IMR-90 (cell line): ENCODE results near the gene GABBR1. TPM values are rescaled to one million over a fixed set of nuclear protein-coding genes. Genes with fewer than 3 reads are reported as not detected.

Source experiments
- ATAC-seq: fragments of 200-7000 bp; cut with Tn5 transposase; 2 replicates; pipeline ENCODE4 v1.9.1; 2020; ENCODE audit warnings: low read depth, mild to moderate bottlenecking, moderate library complexity
- BruUV-seq: library from RNA; stranded (reverse); fragments of 400-500 nt; replicated peaks from 2 replicates; lab custom pipeline; 2021; lab: Mats Ljungman, UMichigan
- CTCF ChIA-PET: fragments of 300-600 bp; formaldehyde crosslinking; extraction: SDS; loops from one replicate; lab custom pipeline; 2021; ENCODE audit warnings: antibody characterized with exemption; lab: Yijun Ruan, JAX
- POLR2A ChIA-PET: fragments of 300-600 bp; sonication (Branson Sonifier 250); formaldehyde crosslinking; loops from one replicate; lab custom pipeline; 2022; ENCODE audit warnings: antibody characterized with exemption; ENCODE audit not compliant: unreplicated experiment; lab: Charles Lee
- DNase-seq: peaks from one replicate; pipeline ENCODE4 v3.0.0; 2013
- H2AFZ ChIP-seq: replicated peaks from 2 replicates; pipeline ENCODE3; 2013; ENCODE audit warnings: low read length, mild to moderate bottlenecking; ENCODE audit not compliant: poor library complexity
- H2AK5ac ChIP-seq: 2 replicates; pipeline ENCODE4 v1.6.1; 2013; ENCODE audit warnings: low read depth, low read length, inconsistent platforms
- H2AK9ac ChIP-seq: replicated peaks from 2 replicates; pipeline ENCODE3; 2013; ENCODE audit warnings: mild to moderate bottlenecking, low read depth, low read length, moderate library complexity; ENCODE audit not compliant: poor library complexity
- H2BK120ac ChIP-seq: 2 replicates; pipeline ENCODE4 v1.6.1; 2013; ENCODE audit warnings: low read depth, low read length, inconsistent platforms
- H2BK15ac ChIP-seq: 3 replicates; pipeline ENCODE4 v1.6.1; 2013; ENCODE audit warnings: low read depth, low read length, inconsistent platforms
- H2BK20ac ChIP-seq: 2 replicates; pipeline ENCODE4 v1.6.1; 2013; ENCODE audit warnings: low read depth, mild to moderate bottlenecking, inconsistent platforms, low read length, moderate library complexity
- H2BK5ac ChIP-seq: 2 replicates; pipeline ENCODE4 v1.6.1; 2013; ENCODE audit warnings: mild to moderate bottlenecking, low read depth, low read length, inconsistent platforms; ENCODE audit not compliant: poor library complexity, severe bottlenecking
- H3K14ac ChIP-seq: replicated peaks from 2 replicates; pipeline ENCODE4 v1.6.1; 2013; ENCODE audit warnings: low read depth, low read length, inconsistent platforms
- H3K18ac ChIP-seq: 2 replicates; pipeline ENCODE4 v1.6.1; 2013; ENCODE audit warnings: low read depth, low read length, control low read depth
- H3K23ac ChIP-seq: 2 replicates; pipeline ENCODE4 v1.6.1; 2013; ENCODE audit warnings: low read depth, low read length, inconsistent platforms
- H3K27ac ChIP-seq: 2 replicates; pipeline ENCODE4 v1.5.1; 2013; ENCODE audit warnings: mild to moderate bottlenecking, control low read depth, low read length; ENCODE audit not compliant: insufficient read depth
- H3K27me3 ChIP-seq: 2 replicates; pipeline ENCODE4 v1.6.1; 2013; ENCODE audit warnings: low read length; ENCODE audit not compliant: control insufficient read depth, insufficient read depth
- H3K36me3 ChIP-seq: 2 replicates; pipeline ENCODE4 v1.6.1; 2013; ENCODE audit warnings: low read length, mixed read lengths; ENCODE audit not compliant: control insufficient read depth, insufficient read depth
- H3K4ac ChIP-seq: 2 replicates; pipeline ENCODE4 v1.6.1; 2013; ENCODE audit warnings: low read depth, low read length, inconsistent platforms
- H3K4me1 ChIP-seq: 2 replicates; pipeline ENCODE4 v1.6.1; 2013; ENCODE audit warnings: low read length, mixed read lengths; ENCODE audit not compliant: control insufficient read depth, insufficient read depth
- H3K4me2 ChIP-seq: 2 replicates; pipeline ENCODE4 v1.6.1; 2013; ENCODE audit warnings: low read depth, mild to moderate bottlenecking, control low read depth, low read length, moderate library complexity
- H3K4me3 ChIP-seq: 2 replicates; pipeline ENCODE4 v1.5.1; 2013; ENCODE audit warnings: low read depth, mild to moderate bottlenecking, control low read depth, low read length, moderate library complexity; ENCODE audit not compliant: insufficient read depth
- H3K56ac ChIP-seq: 2 replicates; pipeline ENCODE4 v1.6.1; 2013; ENCODE audit warnings: low read length, inconsistent platforms; ENCODE audit not compliant: insufficient read depth; ENCODE audit errors: extremely low read depth
- H3K79me1 ChIP-seq, 2 experiments: 2 replicates each; pipeline ENCODE4 v1.6.1; 2013; ENCODE audit warnings: low read length in 2 of 2, inconsistent platforms in 1 of 2, low read depth in 1 of 2
- H3K9ac ChIP-seq: 2 replicates; pipeline ENCODE4 v1.6.1; 2013; ENCODE audit warnings: low read depth, low read length, control low read depth
- H3K9me1 ChIP-seq: 2 replicates; pipeline ENCODE4 v1.6.1; 2013; ENCODE audit warnings: low read length, inconsistent platforms; ENCODE audit not compliant: insufficient read depth
- H3K9me3 ChIP-seq: 2 replicates; pipeline ENCODE4 v1.6.1; 2013; ENCODE audit warnings: low read length; ENCODE audit not compliant: control insufficient read depth, insufficient read depth
- H4K20me1 ChIP-seq: 2 replicates; pipeline ENCODE4 v1.6.1; 2013; ENCODE audit warnings: low read length, inconsistent platforms; ENCODE audit not compliant: insufficient read depth
- H4K5ac ChIP-seq: 2 replicates; pipeline ENCODE4 v1.6.1; 2013; ENCODE audit warnings: mild to moderate bottlenecking, low read depth, low read length, control low read depth
- H4K8ac ChIP-seq, 2 experiments: 2 replicates each; pipeline ENCODE4 v1.6.1; 2013; ENCODE audit warnings: low read depth in 2 of 2, low read length in 2 of 2, control low read depth in 1 of 2, inconsistent platforms in 1 of 2
- H4K91ac ChIP-seq: 2 replicates; pipeline ENCODE4 v1.6.1; 2013; ENCODE audit warnings: low read depth, low read length, inconsistent platforms; ENCODE audit not compliant: insufficient read depth
- BHLHE40 ChIP-seq: fragments of 150-350 bp; IDR thresholded peaks from 2 replicates; pipeline ENCODE4 v1.6.1; 2016; ENCODE audit warnings: mild to moderate bottlenecking, low read depth, low read length
- CEBPB ChIP-seq: IDR thresholded peaks from 2 replicates; pipeline ENCODE4 v1.6.1; 2012; ENCODE audit warnings: low read depth, low read length, improper control_type of control experiment
- CHD1 ChIP-seq: IDR thresholded peaks from 2 replicates; pipeline ENCODE4 v1.6.1; 2012; ENCODE audit warnings: low read depth, low read length, improper control_type of control experiment
- CTCF ChIP-seq: conservative IDR thresholded peaks from 2 replicates; pipeline ENCODE4 v1.5.1; 2012; ENCODE audit warnings: mild to moderate bottlenecking, low read depth, low read length, improper control_type of control experiment
- ELK1 ChIP-seq: fragments of 150-350 bp; IDR thresholded peaks from 2 replicates; pipeline ENCODE4 v1.6.1; 2016; ENCODE audit warnings: low read depth, mild to moderate bottlenecking, low read length, moderate library complexity, borderline replicate concordance
- FOS ChIP-seq: fragments of 150-350 bp; IDR thresholded peaks from 2 replicates; pipeline ENCODE4 v1.6.1; 2016; ENCODE audit warnings: low read depth, low read length
- MAFK ChIP-seq: IDR thresholded peaks from 2 replicates; pipeline ENCODE4 v1.6.1; 2012; ENCODE audit warnings: low read depth, low read length, improper control_type of control experiment
- MAZ ChIP-seq: IDR thresholded peaks from 2 replicates; pipeline ENCODE4 v1.6.1; 2012; ENCODE audit warnings: low read depth, mild to moderate bottlenecking, low read length, improper control_type of control experiment, moderate library complexity, borderline replicate concordance
- MXI1 ChIP-seq: IDR thresholded peaks from 2 replicates; pipeline ENCODE4 v1.6.1; 2012; ENCODE audit warnings: low read depth, mild to moderate bottlenecking, low read length, moderate library complexity, borderline replicate concordance
- NFE2L2 ChIP-seq: fragments of 150-350 bp; IDR thresholded peaks from 2 replicates; pipeline ENCODE4 v1.6.1; 2016; ENCODE audit warnings: low read depth, mild to moderate bottlenecking, low read length
- POLR2A ChIP-seq: IDR thresholded peaks from 2 replicates; pipeline ENCODE4 v1.6.1; 2012; ENCODE audit warnings: mild to moderate bottlenecking, low read depth, low read length
- RAD21 ChIP-seq: IDR thresholded peaks from 2 replicates; pipeline ENCODE4 v1.6.1; 2012; ENCODE audit warnings: low read length, improper control_type of control experiment
- RCOR1 ChIP-seq: IDR thresholded peaks from 2 replicates; pipeline ENCODE4 v1.6.1; 2012; ENCODE audit warnings: mild to moderate bottlenecking, low read length, improper control_type of control experiment; ENCODE audit not compliant: insufficient replicate concordance
- RFX5 ChIP-seq: IDR thresholded peaks from 2 replicates; pipeline ENCODE4 v1.8.0; 2012; ENCODE audit warnings: low read depth, mild to moderate bottlenecking, low read length, moderate library complexity
- SMC3 ChIP-seq: fragments of 150-350 bp; IDR thresholded peaks from 2 replicates; pipeline ENCODE4 v1.6.1; 2016; ENCODE audit warnings: low read depth, mild to moderate bottlenecking, antibody characterized with exemption, low read length, moderate library complexity
- USF2 ChIP-seq: fragments of 150-350 bp; IDR thresholded peaks from 2 replicates; pipeline ENCODE4 v1.6.1; 2017; ENCODE audit warnings: mild to moderate bottlenecking, antibody characterized with exemption, low read length, low read depth
- WGBS, 2 experiments: methylation state at CpG; one replicate each; pipeline versions ENCODE4 v1.1.5 to v1.1.7; 2013; ENCODE audit warnings: missing lambda C conversion rate in 2 of 2; ENCODE audit not compliant: insufficient read length in 1 of 2; ENCODE audit errors: extremely low coverage in 2 of 2; 5-methylcytosine and 5-hydroxymethylcytosine counted together
- dilution Hi-C: fragments of 300-500 bp; cut with HindIII; formaldehyde crosslinking; loops from one replicate; pipeline ENCODE4 v1.14.3; 2018; ENCODE audit warnings: low sequenced_read_pairs; ENCODE audit not compliant: unreplicated experiment
- in situ Hi-C: fragments of 300-500 bp; cut with MboI; formaldehyde crosslinking; loops from 3 replicates; pipeline ENCODE4 v1.14.3; 2019; ENCODE audit warnings: low sequenced_read_pairs, inconsistent platforms, mixed read lengths
- intact Hi-C: fragments of 100-400 bp; cut with micrococcal nuclease; formaldehyde crosslinking; loops from 2 replicates; pipeline ENCODE4 v1.10.0; 2022
- polyA plus RNA-seq, 3 experiments: library from polyadenylated mRNA; depleted of rRNA; stranded (reverse); fragments of >200 nt; gene quantifications; 2 replicates each; pipeline ENCODE4 v1.2.3, GENCODE V29; 2012; ENCODE audit warnings: low replicate concordance in 1 of 3
- total RNA-seq: library from RNA; depleted of rRNA; stranded (reverse); fragments of >200 nt; gene quantifications from 2 replicates; pipeline ENCODE4 v1.2.3, GENCODE V29; 2012

Gene GABBR1
- total and polyA plus RNA-seq, 2 of the 4 experiments (the other 2 are of a cell fraction) = 5.9 to 31.5 TPM

GRCh38 chr6:29674008-29674407 lies 41.0 kb upstream of the GABBR1 start:
- no CpG with 5 or more reads among the region's 5 CpGs for WGBS, 2 experiments
- Histone ChIP-seq H3K27ac (no peak overlapping the region), H2AFZ (no peak overlapping the region), H3K4me1 (no peaks in the 10 kb centered on the region), H3K14ac (no peak overlapping the region), H2AK9ac (no peak overlapping the region), H4K20me1 (no peaks in the 10 kb centered on the region), H3K79me1 (no peaks in the 10 kb centered on the region), H3K4me3 (no peak overlapping the region), H3K18ac (no peak overlapping the region), H2BK120ac (no peak overlapping the region), H2AK5ac (no peak overlapping the region), H4K5ac (no peak overlapping the region), H3K23ac (no peak overlapping the region), H3K9me1 (no peaks in the 10 kb centered on the region), H4K91ac (no peak overlapping the region), H3K4ac (no peak overlapping the region), H2BK15ac (no peak overlapping the region), H2BK20ac (no peak overlapping the region), H4K8ac (no peak overlapping the region), H3K9me3 (no peaks in the 10 kb centered on the region), H2BK5ac (no peak overlapping the region), H3K56ac (no peak overlapping the region), H3K4me2 (no peak overlapping the region), H3K27me3 (no peaks in the 10 kb centered on the region), H3K9ac (no peak overlapping the region), H3K36me3 (no peaks in the 10 kb centered on the region)
- ATAC-seq = no peak
- CTCF ChIA-PET = interaction anchor here (1.3 kb wide), 1 partner anchor 21 kb away, joined by 4 read pairs; no protein-coding TSS in a partner anchor
- TF ChIP-seq FOS (no peak), RCOR1 (no peak), SMC3 (no peak), POLR2A (no peak), ELK1 (no peak), MAZ (no peak), MAFK (no peak), USF2 (no peak), RFX5 (no peak), MXI1 (no peak), BHLHE40 (no peak), RAD21 (no peak), CTCF (no peak), CHD1 (no peak), NFE2L2 (no peak), CEBPB (no peak)
- DNase-seq = no peak
- intact Hi-C loops (no loop called here), in situ Hi-C loops (no loop called here), dilution Hi-C loops (no loop called here)
- POLR2A ChIA-PET = no interaction called here
- BruUV-seq = no TSS peak
